Small intestine (tissue), 7 donors: Measurements from ENCODE around the gene SMG1. TPM values are rescaled to one million over a fixed set of nuclear protein-coding genes. Genes with fewer than 3 reads are reported as not detected.
"Not testable (repeated sequence)": the region's sequence is repeated elsewhere in the genome, so short reads cannot be mapped to it uniquely, and the experiment has no call there.

Experiments used
- DNase-seq, 2 donors: peaks; one replicate each; pipeline versions ENCODE4 v3.0.0 to v3.0.0-alpha.2; 2013
- FAIRE-seq: peaks from 2 replicates; lab custom pipeline; 2012; peaks lifted over from hg19 to GRCh38; lab: Jason Lieb, UNC
- H3K27ac ChIP-seq, 3 donors: one replicate each; pipeline ENCODE4 v1.5.1; 2013; ENCODE audit warnings: low read length in 2 of 3, mild to moderate bottlenecking in 2 of 3, control low read depth in 1 of 3, inconsistent platforms in 1 of 3, low read depth in 1 of 3, moderate library complexity in 1 of 3
- H3K27me3 ChIP-seq, 3 donors: one replicate each; pipeline ENCODE4 v1.6.1; 2013; ENCODE audit warnings: low read length in 3 of 3, inconsistent platforms in 1 of 3; ENCODE audit not compliant: control insufficient read depth in 3 of 3, insufficient read depth in 3 of 3
- H3K36me3 ChIP-seq, 3 donors: one replicate each; pipeline ENCODE4 v1.6.1; 2013; ENCODE audit warnings: low read length in 3 of 3, inconsistent platforms in 1 of 3, low read depth in 1 of 3, mild to moderate bottlenecking in 1 of 3, moderate library complexity in 1 of 3; ENCODE audit not compliant: control insufficient read depth in 3 of 3, insufficient read depth in 2 of 3
- H3K4me1 ChIP-seq, 3 donors: one replicate each; pipeline ENCODE4 v1.6.1; 2013; ENCODE audit warnings: low read length in 2 of 3, inconsistent platforms in 1 of 3, low read depth in 1 of 3, mild to moderate bottlenecking in 1 of 3, moderate library complexity in 1 of 3; ENCODE audit not compliant: control insufficient read depth in 3 of 3, insufficient read depth in 2 of 3
- H3K4me3 ChIP-seq, 3 donors: one replicate each; pipeline ENCODE4 v1.5.1; 2013; ENCODE audit warnings: low read length in 3 of 3, control low read depth in 1 of 3, inconsistent platforms in 1 of 3, low read depth in 1 of 3, mild to moderate bottlenecking in 1 of 3, moderate library complexity in 1 of 3
- H3K9me3 ChIP-seq, 2 donors: one replicate each; pipeline ENCODE4 v1.6.1; 2013; ENCODE audit warnings: low read depth in 1 of 2, low read length in 1 of 2; ENCODE audit not compliant: control insufficient read depth in 2 of 2, insufficient read depth in 1 of 2
- WGBS, 3 donors: extraction: QIAGEN DNeasy Blood & Tissue Kit; methylation state at CpG; one replicate each; pipeline ENCODE4 v1.1.7; 2013; 5-methylcytosine and 5-hydroxymethylcytosine counted together
- polyA plus RNA-seq, 4 donors: library from polyadenylated mRNA; stranded (reverse) in 3 of 4; unstranded in 1 of 4; fragments of 200-250 nt in 3 of 4; fragments of 120-200 nt in 1 of 4; gene quantifications; one replicate each; pipeline versions ENCODE4 v1.2.1 to v1.2.3, GENCODE V29; 2013
- donor health status: healthy with polysubstance abuse.
- donor health status: control.
- donor health status: control.
- donor health status: Bipolar disorder and iron deficiency.
- donor health status: healthy.

The SMG1 gene
- polyA plus RNA-seq, 4 donors = 9.2 to 43.4 (median 12.1) TPM

DNA sequence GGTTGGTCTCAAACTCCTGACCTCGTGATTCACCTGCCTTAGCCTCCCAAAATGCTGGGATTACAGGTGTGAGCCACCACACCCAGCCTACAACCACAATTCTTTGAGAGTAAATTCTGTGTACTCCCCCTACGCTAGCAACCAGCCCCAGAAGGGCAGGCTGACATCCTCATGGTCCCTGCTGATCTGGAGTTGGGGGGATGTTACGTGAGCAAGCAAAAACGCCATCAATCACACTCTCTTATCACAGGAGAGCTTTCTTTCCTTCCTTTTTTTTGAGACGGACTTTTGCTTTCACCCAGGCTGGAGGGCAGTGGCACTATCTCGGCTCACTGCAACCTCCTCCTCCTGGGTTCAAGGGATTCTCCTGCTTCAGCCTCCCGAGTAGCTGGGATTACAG, 154.0 kb downstream of the SMG1 start:
- H3K9me3 ChIP-seq, H3K36me3 ChIP-seq, DNase-seq, H3K4me3 ChIP-seq, H3K27ac ChIP-seq, FAIRE-seq, H3K4me1 ChIP-seq, H3K27me3 ChIP-seq: not testable (repeated sequence)
- 77 to 84% (median 82%) methylated on average over 7 of the region's 7 CpGs for whole genome bisulfite sequencing, 3 donors

DNA sequence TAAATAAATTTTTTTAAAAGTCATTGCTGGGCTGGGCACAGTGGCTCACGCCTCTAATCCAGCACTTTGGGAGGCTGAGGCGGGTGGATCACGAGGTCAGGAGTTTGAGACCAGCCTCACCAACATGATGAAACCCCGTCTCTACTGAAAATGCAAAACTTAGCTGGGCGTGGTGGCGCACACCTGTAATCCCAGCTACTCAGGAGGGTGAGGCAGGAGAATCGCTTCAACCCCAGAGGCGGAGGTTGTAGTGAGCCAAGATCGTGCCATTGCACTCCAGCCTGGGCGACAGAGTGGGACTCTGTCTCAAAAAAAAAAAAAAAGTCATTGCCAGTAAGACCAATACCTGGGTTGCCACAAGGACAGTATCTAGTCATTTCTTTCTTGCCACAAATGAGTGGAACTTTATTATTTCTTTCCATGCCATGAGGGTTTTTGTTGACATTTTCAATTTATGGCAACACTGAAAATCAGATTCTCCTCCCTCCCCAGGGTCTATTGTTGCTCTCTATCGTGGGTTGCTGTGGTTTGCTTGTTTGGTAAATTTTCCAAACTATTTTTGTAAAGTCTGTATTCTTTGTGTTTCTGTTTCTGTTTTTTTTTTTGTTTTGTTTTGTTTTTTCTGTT, 155.8 kb downstream of the SMG1 start:
- not testable (repeated sequence) for H3K27me3 ChIP-seq, H3K4me1 ChIP-seq, H3K4me3 ChIP-seq, H3K9me3 ChIP-seq, H3K36me3 ChIP-seq, FAIRE-seq, DNase-seq, H3K27ac ChIP-seq
- 88 to 92% (median 91%) methylated on average over 11 of the region's 11 CpGs for WGBS, 3 donors

DNA sequence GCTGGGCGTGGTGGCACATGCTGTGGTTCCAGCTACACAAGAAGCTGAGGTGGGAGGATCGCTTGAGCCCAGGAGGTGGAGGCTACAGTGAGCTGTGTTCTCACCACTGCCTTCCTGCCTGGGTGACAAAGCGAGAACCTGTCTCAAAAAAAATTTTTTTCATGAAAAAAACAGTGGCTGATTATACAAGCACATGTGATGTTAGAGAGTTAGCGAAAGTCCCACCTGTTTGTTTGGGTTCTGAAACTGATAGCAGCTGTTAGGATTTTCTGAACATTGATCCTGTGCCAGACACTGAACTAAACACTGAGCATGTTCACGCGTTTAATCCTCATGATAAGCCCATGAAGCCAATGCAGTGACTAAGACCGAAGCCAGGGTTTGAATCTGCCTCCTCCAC, 159.0 kb downstream of the SMG1 start:
- H3K4me3 ChIP-seq, H3K36me3 ChIP-seq, H3K4me1 ChIP-seq, FAIRE-seq, DNase-seq, H3K9me3 ChIP-seq, H3K27ac ChIP-seq, H3K27me3 ChIP-seq: not testable (repeated sequence)
- 41 to 47% (median 46%) methylated on average over 6 of the region's 7 CpGs for WGBS, 3 donors

- 32 to 57% (median 40%) methylated on average over 2 to 3 of the region's 5 CpGs for WGBS, 3 donors
- H3K27ac ChIP-seq, H3K9me3 ChIP-seq, H3K27me3 ChIP-seq, DNase-seq, FAIRE-seq, H3K4me1 ChIP-seq, H3K36me3 ChIP-seq, H3K4me3 ChIP-seq: not testable (repeated sequence)
Observed at GRCh38 chr16:18762713-18763112, 163.5 kb downstream of the SMG1 start.

GRCh38 chr16:18759598-18760520, 166.3 kb downstream of the SMG1 start:
- not testable (repeated sequence) for H3K9me3 ChIP-seq, H3K36me3 ChIP-seq, FAIRE-seq, H3K27ac ChIP-seq, H3K27me3 ChIP-seq, H3K4me3 ChIP-seq, H3K4me1 ChIP-seq
- DNase-seq = peak in 1 of 2 donors; percentile 6
- WGBS, 3 donors = 18 to 48% (median 29%) methylated on average over 8 to 19 of the region's 21 CpGs

GRCh38 chr16:18757960-18758660, 168.1 kb downstream of the SMG1 start:
- DNase-seq, H3K4me3 ChIP-seq, H3K27me3 ChIP-seq, H3K4me1 ChIP-seq, H3K27ac ChIP-seq, H3K9me3 ChIP-seq, H3K36me3 ChIP-seq, FAIRE-seq: not testable (repeated sequence)
- WGBS, 3 donors = 8 to 26% (median 14%) methylated on average over 2 to 3 of the region's 10 CpGs

DNA sequence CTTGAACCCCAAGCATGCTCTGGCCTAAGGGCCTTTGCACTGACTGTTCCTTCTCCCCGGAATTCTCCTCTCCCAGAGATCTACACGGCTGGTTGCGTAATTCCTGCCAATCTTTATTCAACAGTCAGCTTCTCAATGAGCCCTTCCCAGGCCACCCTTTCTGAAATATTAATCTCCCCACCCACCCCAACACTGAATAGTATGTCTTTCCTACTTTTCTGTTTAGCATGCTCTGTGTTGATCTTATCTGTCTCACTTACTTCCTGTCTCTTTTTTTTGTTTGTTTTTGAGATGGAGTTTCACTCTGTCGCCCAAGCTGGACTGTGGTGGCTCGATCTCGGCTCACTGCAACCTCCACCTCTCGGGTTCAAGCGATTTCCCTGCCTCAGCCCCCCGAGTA, 169.6 kb downstream of the SMG1 start:
- not testable (repeated sequence) for H3K4me1 ChIP-seq, H3K27me3 ChIP-seq, H3K36me3 ChIP-seq, DNase-seq, H3K27ac ChIP-seq, H3K4me3 ChIP-seq, FAIRE-seq, H3K9me3 ChIP-seq
- WGBS, 3 donors = 52 to 72% (median 58%) methylated on average over 9 of the region's 9 CpGs
